GM12865 (cell line): Measurements from ENCODE around the gene LAMA4.

ENCODE experiments used
- DNase-seq: peaks from one replicate; pipeline ENCODE4 v3.0.0; 2010; ENCODE audit warnings: low read depth
- H3K4me3 ChIP-seq: 2 replicates; pipeline ENCODE4 v1.5.1; 2011; ENCODE audit warnings: mild to moderate bottlenecking, low read depth, low read length, control low read depth
- CTCF ChIP-seq: IDR thresholded peaks from 2 replicates; pipeline ENCODE4 v1.5.1; 2011; ENCODE audit warnings: low read length, control low read depth, low read depth, inconsistent platforms; ENCODE audit not compliant: insufficient read depth; ENCODE audit errors: missing control alignments

Gene LAMA4

GRCh38 chr6:112193117-112193516 is 61.2 kb downstream of the LAMA4 start:
- no peak for DNase-seq

GRCh38 chr6:112191509-112192020 is 62.8 kb downstream of the LAMA4 start:
- no peak for DNase-seq
- H3K4me3 ChIP-seq = no peak overlapping the region
- TF ChIP-seq CTCF = no peak

More at GRCh38 chr6:112193117-112193516, 61.2 kb downstream of the LAMA4 start:
- TF ChIP-seq CTCF = no peak
- H3K4me3 ChIP-seq = no peak overlapping the region

GRCh38 chr6:112190164-112190563 is 64.2 kb downstream of the LAMA4 start:
- DNase-seq = no peak
- TF ChIP-seq CTCF = no peak
- no peak overlapping the region for H3K4me3 ChIP-seq

GRCh38 chr6:112189494-112189893 is 64.9 kb downstream of the LAMA4 start:
- TF ChIP-seq CTCF = no peak
- no peak for DNase-seq
- H3K4me3 ChIP-seq = no peak overlapping the region

GRCh38 chr6:112188906-112189305 is 65.5 kb downstream of the LAMA4 start:
- no peak for DNase-seq
- TF ChIP-seq CTCF = no peak
- no peak overlapping the region for H3K4me3 ChIP-seq

- no peak overlapping the region for H3K4me3 ChIP-seq
- no peak for DNase-seq
Measured at GRCh38 chr6:112187736-112188135, 66.6 kb downstream of the LAMA4 start.

More at GRCh38 chr6:112187736-112188135, 66.6 kb downstream of the LAMA4 start:
- no peak for TF ChIP-seq CTCF
